GM21390 (cell line): ENCODE results near the gene TOR1A.
"Not testable (repeated sequence)": the region's sequence is repeated elsewhere in the genome, so short reads cannot be mapped to it uniquely, and the experiment has no call there.

Experiments
- ATAC-seq: cut with Tn5 transposase; IDR thresholded peaks from one replicate; pipeline ENCODE4 v1.9.1; 2021; ENCODE audit not compliant: unreplicated experiment

The TOR1A gene

DNA sequence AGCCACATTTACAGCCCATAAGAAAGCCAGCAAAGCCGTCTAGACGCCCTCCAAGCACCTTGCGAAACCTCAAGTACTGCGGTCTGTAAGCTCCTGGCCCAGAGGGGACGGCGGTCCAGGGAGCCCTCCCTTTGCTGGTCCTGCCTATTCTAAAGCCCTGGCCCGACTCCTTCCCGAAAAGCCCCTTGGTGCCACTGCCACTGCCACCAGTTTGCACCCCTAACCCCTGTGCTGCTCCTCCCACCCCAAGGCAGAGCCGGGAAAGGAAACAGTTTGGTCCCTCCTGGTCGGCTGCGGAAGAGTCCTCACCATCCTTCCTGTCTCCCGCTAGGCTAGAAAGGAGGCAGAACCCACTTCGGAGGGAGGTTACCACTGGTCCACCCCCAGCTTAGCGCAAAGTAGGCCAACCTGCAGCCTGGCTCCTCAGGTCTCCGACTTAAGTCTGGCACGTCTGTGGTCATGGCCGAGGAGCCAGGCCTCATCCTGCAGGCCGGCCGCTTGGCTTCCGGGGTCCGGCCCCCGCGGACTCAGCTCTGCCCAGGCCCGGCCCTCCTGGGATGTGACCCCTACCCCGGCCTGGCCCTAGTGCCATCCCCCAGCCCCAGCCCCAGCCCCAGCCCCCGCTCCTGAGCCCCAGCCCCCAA, 916 bp downstream of the TOR1A start:
- ATAC-seq, result no peak

DNA sequence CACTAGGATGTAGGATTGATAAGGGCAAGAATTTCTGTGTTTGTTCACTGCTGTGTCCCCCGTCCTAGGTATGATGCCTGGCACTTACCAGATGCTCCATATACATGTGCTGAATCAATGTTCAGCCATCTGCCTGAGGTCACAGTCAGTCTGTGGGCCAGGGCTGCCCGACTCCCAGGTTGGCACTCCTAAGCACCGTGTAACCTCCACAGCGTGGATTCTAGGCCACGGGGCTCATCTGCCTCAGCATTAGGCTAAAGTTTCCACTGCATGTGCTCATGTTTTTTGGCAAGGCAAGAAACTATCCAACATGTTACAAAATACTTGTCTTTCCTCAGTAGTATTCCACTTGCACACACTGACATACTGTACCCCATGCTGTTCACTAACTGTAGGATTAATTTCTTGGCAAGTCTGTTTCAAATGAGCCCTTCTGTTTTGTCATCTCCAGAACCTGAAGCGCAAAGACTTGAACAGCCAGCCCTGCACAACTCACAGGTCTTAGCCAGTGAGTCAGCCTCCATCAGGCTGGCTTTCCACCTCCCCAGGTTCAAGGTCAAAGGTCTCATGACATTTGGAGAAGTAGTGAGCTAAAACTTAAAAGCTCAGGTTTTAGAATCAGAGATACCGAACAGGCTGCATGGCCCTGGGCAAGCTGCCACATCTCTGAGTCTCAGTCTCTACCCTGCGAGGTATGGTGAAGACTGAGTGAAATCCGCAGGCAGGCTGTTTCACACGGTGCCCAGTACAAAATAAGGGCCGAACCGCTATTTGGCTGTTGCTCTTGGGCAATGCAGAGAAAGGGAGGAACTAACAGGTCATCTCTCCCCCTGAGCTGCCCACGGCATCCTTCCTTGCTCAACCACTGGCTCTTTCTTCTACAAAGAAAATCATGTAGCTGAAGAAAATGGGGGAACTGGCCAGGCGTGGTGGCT, 7.2 kb downstream of the TOR1A start:
- ATAC-seq, result no peak

DNA sequence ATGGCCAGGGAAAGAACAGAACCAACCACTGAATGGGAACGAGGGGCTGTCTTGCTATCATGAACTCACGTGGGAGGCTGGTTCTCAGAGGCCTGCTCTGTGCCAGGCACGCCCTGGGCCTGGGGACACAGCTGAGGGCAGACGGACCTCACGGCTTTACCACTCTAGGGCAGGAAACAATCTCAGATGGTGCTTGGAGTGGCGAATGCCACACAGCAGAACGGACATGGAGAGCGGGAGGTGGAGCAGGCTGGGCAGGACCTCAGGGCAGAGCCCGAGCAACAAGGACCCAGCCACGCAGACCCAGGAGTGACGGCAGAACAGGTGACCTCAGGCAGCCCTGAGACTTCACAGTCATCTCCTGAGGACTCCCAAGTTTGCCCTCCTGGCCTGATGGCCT, 8.7 kb downstream of the TOR1A start:
- no peak for ATAC-seq

DNA sequence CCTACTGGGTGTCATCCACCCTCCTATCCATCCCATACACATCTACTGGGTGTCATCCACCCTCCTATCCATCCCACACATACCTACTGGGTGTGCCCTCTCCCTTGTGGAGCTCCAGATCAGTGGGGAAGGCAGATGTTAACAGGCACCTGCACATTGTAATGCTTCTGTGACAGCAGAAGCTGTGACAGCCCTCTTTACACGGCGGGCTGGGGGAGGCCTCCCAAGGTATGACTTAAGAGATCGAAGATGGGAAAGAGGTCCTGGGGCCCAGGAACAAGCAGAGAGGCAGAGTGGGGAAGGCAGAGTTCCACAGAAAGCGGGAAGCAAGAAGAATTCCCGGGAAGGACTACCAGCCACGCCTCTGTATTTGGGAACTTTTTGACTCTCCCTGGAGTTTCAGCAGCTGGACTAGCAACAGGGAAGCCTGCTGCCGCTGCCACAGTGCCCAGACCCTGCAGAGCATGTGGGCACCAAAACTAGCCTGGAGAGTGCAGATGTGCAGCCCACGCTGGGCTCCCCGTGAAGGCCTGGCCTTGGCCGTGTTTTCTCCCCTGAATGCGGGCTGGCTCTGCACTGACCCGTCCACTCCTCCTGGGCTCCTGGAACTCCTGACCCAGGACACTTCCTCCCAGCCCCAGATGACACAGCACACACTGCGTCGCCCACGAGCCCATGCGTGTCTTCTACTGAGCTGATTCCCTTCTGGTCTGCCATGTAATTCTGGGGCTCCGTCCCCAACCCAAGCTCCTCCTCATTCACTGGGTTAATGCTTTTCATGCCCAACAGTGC, 9.3 kb downstream of the TOR1A start:
- ATAC-seq, result no peak

DNA sequence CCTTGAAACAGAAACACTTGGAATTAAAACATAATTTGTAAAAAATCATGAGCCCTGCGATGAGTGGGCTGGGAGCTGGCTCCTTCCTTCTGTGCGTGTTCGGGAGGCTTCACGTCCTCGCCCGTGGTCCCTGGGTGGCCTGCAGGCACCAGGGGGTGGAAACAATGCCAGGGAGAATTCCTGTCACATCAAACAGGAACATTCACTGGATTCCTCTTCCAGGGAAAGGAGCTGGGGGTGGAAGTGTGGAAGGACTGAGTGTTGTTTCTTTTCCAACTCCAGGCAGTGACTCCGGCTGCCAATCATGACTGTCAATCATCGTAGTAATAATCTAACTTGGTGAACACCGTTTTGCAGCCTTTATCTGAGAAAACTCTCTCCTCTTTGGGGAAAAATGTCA, 10.3 kb downstream of the TOR1A start:
- no peak for ATAC-seq

DNA sequence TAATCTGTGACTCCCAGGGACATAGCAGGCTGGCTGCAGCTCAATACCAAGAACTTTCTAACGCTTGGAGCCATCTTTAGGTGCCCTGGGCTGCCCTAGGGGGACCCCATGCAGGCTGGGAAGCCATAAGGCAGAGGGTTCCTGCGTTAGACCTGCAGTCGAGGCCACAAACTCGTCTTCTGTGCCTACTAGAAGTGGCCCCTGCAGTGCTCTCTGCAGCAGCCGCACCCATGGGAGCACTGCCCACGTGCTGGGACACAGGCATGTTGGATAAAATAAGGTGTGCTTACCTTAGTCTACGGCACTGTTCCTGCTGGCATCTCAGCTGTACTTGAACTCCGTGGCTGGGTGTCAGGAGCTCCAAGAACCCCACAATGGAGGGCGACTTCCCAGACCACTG, 11.6 kb downstream of the TOR1A start:
- no peak for ATAC-seq

DNA sequence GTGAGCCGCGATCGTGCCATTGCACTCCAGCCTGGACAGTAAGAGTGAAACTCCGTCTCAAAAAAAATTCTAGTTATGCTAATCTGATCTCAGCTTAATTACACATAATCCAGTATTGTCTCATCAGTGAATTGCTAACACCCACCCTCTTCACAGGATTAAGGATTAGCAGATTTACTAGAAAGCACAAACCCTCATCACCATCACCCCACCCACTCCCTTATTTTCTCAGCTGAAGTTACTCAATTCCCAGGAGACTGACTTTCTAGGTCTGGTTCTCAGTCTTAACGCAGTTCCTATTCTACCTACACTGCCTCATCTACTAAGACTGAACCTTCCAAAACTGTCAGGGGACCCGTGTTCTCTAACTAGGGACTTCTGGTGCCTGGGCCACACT, 12.0 kb downstream of the TOR1A start:
- no peak for ATAC-seq

DNA sequence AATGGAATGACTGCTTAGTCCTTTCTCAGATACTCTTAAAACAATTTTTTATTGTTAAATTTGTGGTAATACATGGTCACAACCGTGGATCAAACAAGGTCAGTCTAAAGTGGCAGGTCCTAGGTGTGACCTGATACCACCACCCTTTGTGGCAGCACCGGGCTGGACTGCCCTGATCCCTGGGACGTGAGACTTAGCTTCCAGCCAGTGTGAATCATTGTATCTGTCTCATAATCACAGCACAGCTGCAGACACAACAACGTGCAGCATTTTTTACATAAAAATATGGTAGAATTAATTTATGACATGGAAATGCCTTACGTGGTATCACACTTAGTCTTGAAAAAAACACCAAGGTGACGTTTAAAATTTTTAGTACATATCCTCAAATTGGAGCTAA, 13.1 kb downstream of the TOR1A start:
- ATAC-seq, result no peak

DNA sequence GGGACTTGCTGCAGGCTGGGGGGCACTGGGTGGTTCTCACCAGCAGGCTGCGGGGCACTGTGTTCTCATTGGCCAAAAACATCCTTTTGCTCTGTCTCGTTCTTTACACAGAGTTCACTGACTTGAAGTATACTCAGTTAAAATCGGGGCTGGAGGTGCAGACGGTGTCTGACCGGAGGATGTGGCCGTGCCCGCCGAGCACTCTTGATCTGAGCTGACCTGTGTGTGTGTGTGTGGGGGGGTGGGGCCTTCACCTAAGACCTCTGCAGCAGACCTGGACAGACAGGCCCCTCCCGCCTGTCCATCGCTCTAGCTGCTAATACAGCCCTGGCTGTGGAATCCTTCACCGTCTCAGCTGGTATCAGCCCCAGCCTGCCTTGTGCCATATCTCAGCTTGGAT, 13.8 kb downstream of the TOR1A start:
- no peak for ATAC-seq

DNA sequence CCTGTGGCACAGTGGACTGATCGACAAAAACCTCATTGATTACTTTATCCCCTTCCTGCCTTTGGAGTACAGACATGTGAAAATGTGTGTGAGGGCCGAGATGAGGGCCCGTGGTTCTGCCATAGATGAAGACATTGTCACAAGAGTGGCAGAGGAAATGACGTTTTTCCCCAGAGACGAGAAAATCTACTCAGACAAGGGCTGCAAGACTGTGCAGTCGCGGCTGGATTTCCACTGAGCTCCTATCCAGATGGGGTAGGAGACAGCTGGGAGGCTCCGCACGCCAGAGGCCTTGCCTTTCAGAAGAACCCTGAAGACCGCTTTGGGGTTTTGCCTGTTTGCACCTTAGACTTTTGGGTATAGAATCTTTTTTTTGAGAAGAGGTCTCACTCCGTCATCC, 14.6 kb downstream of the TOR1A start:
- no peak for ATAC-seq

DNA sequence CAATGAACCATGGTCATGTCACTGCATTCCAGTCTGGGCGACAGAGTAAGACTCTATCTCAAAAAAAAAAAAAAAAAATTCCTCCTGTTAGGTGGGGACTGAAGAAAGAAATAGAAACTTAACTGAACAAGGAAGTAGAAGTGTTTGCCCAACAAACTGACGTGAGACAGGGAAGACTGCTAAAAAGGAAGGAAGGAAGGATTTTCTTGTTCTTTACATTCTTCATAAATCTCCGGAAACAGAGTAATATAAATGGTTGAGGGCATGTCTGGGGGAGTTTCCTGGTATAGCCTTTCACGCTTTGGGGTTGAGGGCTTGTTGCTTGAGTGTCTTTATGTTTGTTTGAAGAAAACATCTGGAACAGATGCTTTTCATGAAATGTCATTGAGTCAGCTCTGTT, 17.9 kb downstream of the TOR1A start:
- no peak for ATAC-seq

DNA sequence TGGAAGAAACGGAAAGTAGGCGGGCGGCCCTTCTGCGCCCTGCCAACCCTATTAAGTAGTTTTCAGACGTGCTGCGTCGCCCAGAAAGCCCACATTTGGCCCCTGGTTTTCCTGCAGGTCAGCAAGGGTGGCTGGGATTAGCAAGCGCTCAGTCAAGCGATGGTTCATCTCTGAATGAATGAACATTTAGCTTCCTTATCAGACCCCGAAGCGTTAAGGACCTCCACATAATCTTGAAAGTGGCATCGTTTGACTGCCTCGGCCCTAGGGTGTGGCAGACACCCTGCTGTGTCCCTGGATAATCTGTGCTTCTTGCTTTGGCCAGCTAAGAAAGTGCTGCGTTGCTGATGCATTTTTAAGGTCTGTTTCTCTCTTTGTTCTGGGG, 20.3 kb downstream of the TOR1A start:
- peak; percentile 21 for ATAC-seq

DNA sequence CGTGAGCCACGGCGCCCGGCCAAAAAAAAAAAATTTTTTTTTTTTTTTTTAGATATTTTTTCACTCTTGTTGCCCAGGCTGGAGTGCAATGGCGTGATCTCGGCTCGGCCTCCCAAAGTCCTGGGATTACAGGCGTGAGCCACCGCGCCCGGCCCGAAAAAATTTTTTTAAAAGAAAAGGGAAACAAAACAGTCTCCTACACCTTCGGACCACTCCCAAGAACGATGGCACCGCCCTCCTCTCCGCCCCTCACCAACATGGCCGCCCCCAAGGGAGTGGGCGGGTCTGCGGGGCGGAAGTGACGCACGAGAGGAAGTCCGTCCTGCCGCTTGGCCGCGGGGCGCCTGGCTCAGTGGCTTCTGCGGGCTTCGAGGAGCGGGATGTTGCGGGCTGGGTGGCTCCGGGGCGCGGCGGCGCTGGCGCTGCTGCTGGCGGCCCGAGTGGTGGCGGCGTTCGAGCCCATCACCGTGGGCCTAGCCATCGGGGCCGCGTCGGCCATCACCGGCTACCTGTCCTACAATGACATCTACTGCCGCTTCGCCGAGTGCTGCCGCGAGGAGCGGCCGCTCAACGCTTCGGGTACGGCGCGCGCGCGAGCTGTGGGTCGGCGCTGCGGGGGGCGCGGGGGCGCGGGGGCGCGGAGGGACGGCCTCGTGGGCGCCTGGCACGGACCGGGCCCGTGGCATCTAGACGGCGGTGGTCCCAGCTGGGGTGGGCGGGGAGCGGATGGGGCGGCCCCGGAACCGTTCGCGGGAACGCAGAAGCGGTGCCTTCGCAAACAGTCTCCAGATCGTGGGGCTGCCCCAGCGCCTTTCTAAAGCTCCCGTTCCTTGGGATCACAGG, 20.9 kb downstream of the TOR1A start, which contains the start of gene TOR1B:
TOR1B (plus strand) TSS at position 352 of the 843 bp plus-strand sequence; CDS start at position 381, 29 bp downstream.
- peak; percentile 86 for ATAC-seq

DNA sequence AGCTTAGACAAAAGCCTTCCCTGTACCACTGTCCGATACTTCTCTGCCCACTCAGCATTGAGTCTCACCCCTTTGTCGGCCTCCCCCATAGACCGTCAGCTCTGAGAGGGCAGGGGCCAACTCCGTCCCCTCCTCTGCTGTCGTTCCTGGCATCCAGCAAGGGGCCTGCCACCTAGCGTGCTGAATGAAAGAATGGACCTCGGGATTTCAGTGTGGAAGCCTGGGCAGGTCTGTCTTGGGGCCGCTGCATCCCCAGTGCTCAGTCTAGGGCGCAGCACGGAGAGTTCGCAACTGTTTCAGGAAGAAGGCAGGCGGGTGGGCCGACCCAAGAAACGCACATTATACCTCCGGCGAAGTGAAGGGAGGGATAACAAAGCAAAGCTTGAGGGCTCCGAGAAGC, 22.4 kb downstream of the TOR1A start:
- ATAC-seq, result no peak

DNA sequence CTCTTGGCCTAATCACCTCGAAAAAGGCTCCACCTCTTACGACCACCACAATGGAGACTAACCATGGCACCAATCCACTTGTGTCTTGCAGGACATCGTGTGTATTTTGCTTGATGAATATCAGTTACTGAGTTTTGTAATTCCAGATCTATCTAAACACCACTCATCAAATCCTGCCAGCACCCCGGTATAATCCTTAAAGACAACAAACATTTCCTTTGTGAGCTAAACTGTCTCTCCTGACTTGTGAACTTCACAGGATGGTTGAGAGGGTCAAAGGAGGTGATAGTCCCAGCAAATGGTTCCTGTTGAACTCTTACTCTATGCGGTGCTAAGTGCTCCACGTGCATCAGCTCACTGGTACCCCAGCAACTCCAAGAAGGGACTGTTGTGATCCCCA, 25.0 kb downstream of the TOR1A start:
- no peak for ATAC-seq

DNA sequence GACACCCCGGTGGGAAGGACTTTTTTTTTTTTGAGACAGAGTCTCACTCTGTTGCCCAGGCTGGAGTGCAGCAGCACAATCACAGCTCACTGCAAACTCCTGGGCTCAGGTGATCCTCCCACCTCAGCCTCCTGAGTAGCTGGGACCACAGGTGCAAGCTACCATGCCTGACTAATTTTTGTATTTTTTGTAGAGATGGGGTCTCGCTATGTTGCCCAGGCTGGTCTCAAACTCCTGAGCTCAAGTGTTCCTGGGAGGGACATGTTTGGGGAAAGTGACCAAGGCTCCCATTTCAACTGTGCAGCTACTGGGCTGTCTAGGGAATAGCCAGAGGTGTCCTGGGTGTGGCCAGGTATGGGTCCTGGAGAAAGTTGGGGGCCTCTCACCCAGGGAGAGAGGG, 27.9 kb downstream of the TOR1A start:
- not testable (repeated sequence) for ATAC-seq

DNA sequence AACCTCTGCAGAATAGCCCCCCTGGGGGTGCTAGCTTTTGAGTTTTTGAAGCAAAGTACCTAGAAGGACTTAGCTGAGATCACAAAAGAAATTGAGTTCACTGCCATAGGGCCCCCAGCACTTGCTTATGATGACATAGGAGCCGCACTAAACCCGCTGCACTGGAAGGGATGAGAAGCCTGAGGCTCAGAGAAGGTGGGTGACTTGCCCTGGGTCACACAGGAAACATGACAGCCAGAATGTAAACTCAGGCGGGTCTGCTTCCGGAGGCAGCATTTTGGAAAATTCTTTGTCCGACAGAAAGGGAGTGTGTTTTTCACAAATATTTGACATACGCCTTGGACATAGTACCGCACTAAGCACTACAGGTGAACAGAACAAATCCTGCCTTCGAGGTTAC, 29.4 kb downstream of the TOR1A start:
- ATAC-seq, result no peak

DNA sequence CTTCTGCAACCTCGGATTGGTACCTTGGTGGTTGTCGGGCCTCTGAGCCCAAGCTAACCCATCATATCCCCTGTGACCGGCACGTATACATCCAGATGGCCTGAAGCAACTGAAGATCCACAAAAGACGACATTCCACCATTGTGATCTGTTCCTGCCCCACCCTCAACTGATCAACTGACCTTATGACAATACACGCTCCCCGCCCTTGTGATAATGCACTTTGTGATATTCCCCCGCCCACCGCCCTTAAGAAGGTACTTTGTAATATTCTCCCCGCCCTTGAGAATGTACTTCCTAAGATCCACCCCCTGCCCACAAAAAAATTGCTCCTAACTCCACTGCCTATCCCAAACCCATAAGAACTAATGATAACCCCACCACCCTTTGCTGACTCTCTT, 37.5 kb downstream of the TOR1A start:
- ATAC-seq, result no peak

DNA sequence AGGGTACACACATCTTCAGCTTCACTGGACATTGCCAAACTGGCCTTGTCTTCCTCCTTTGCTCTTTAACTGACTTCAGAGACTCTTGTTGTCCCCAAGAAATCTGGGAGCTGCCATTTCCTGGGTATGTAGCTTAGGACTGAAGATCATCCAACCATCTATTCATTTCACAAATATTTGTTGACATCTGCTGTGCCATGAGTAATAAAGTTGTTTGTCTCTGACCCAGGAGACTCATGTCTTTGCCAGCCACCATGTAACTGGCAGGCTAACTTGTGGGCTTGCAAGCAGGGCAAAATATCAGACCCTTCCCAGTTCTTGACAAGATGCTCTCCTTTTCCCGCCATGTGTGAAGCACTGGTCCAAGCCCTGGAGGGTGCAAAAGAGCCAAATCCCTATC, 38.1 kb downstream of the TOR1A start:
- no peak for ATAC-seq

DNA sequence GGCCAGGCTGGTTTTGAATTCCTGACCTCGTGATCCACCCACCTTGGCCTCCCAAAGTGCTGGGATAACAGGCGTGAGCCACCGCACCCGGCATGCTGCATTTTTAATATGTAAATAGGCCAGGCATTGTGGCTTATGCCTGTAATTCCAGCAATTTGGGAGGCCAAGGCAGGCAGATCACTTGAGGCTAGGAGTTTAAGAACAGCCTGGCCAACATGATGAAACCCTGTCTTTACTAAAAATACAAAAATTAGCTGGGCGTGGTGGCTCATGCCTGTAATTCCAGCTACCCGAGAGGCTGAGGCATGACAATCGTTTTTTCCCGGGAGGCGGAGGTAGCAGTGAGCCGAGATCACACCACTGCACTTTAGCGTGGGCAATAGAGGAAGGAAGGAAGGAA, 39.0 kb downstream of the TOR1A start:
- not testable (repeated sequence) for ATAC-seq
